Measurements from ENCODE around the gene SLC2A10.
A peak's percentile ranks its signal among the peaks of the same experiment; 100 is the strongest.

SLC2A10 gene

GRCh38 chr20:46771195-46771588 is 61.7 kb downstream of the SLC2A10 start:
- DNase-seq, result no peak

- no peak for DNase-seq
These were observed 63.5 kb downstream of the SLC2A10 start for GRCh38 chr20:46772901-46773300.

- no peak for DNase-seq
These were observed 64.2 kb downstream of the SLC2A10 start for GRCh38 chr20:46773680-46774079.

GRCh38 chr20:46774236-46774635 is 64.8 kb downstream of the SLC2A10 start:
- peak; percentile 76 for DNase-seq

GRCh38 chr20:46774943-46775560 is 65.6 kb downstream of the SLC2A10 start:
- no peak for DNase-seq

GRCh38 chr20:46775806-46776205 is 66.4 kb downstream of the SLC2A10 start:
- DNase-seq, result no peak

- DNase-seq, result no peak
These were observed 67.9 kb downstream of the SLC2A10 start for GRCh38 chr20:46777331-46777730.

GRCh38 chr20:46779831-46780230 is 70.4 kb downstream of the SLC2A10 start:
- DNase-seq, result no peak

- DNase-seq, result no peak
These were observed 75.1 kb downstream of the SLC2A10 start for GRCh38 chr20:46784436-46785127.
